WTC11 (cell line): ENCODE data around the gene FRK.

Experiments
- NR2C2 ChIP-seq: sonication (generic); formaldehyde crosslinking; IDR thresholded peaks from 2 replicates; pipeline ENCODE4 v1.8.0; 2022; ENCODE audit warnings: mild to moderate bottlenecking, missing genetic modification reagents
- SP1 ChIP-seq: sonication (generic); formaldehyde crosslinking; conservative IDR thresholded peaks from 2 replicates; pipeline ENCODE4 v1.8.1; 2022; ENCODE audit warnings: missing genetic modification reagents
- ZBTB21 ChIP-seq: sonication (generic); formaldehyde crosslinking; IDR thresholded peaks from 2 replicates; pipeline ENCODE4 v1.8.1; 2023; ENCODE audit warnings: mild to moderate bottlenecking, missing genetic modification reagents, borderline replicate concordance
- TF ChIP-seq, protein P1 (sequence below): fragments of 250-450 bp; sonication (Bioruptor Pico); IDR thresholded peaks from 2 replicates; pipeline ENCODE4 v1.9.0; 2021; ENCODE audit warnings: mild to moderate bottlenecking, borderline replicate concordance

DNA sequence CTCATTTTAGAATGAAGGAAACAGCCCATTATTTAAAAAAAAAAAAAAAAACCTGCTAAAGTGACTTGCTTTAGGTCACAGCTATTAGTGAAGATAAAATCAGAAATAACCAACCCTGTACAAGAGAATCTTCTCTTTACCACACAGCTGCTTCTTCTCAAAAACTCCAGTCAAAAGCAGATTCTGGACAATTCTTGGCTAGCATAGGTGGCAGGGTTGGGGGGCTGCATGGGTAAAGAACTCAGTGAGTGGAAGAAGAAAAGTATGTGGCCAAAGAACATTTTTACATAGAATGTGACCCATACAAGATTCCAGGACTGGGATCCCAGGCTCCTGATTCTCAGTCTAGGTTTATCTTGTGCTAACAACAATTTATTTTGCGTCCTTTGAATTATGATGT is 9.4 kb upstream of the FRK start:
- no peak for TF ChIP-seq ZBTB21 (CRISPR knock-in tag)
- TF ChIP-seq NR2C2 (CRISPR knock-in tag) = no peak
- TF ChIP-seq, protein P1, sequence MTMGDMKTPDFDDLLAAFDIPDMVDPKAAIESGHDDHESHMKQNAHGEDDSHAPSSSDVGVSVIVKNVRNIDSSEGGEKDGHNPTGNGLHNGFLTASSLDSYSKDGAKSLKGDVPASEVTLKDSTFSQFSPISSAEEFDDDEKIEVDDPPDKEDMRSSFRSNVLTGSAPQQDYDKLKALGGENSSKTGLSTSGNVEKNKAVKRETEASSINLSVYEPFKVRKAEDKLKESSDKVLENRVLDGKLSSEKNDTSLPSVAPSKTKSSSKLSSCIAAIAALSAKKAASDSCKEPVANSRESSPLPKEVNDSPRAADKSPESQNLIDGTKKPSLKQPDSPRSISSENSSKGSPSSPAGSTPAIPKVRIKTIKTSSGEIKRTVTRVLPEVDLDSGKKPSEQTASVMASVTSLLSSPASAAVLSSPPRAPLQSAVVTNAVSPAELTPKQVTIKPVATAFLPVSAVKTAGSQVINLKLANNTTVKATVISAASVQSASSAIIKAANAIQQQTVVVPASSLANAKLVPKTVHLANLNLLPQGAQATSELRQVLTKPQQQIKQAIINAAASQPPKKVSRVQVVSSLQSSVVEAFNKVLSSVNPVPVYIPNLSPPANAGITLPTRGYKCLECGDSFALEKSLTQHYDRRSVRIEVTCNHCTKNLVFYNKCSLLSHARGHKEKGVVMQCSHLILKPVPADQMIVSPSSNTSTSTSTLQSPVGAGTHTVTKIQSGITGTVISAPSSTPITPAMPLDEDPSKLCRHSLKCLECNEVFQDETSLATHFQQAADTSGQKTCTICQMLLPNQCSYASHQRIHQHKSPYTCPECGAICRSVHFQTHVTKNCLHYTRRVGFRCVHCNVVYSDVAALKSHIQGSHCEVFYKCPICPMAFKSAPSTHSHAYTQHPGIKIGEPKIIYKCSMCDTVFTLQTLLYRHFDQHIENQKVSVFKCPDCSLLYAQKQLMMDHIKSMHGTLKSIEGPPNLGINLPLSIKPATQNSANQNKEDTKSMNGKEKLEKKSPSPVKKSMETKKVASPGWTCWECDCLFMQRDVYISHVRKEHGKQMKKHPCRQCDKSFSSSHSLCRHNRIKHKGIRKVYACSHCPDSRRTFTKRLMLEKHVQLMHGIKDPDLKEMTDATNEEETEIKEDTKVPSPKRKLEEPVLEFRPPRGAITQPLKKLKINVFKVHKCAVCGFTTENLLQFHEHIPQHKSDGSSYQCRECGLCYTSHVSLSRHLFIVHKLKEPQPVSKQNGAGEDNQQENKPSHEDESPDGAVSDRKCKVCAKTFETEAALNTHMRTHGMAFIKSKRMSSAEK = no peak
- no peak for TF ChIP-seq SP1 (CRISPR knock-in tag)
